Forelimb muscle (tissue), 1 donor: ENCODE data around the gene GNA12. TPM values are rescaled to one million over a fixed set of nuclear protein-coding genes. Genes with fewer than 3 reads are reported as not detected.

Experiments
- DNase-seq: peaks from one replicate; pipeline ENCODE4 v3.0.0-alpha.2; 2013; ENCODE audit warnings: low read depth
- polyA plus RNA-seq: library from polyadenylated mRNA; unstranded; fragments of 120-200 nt; gene quantifications from one replicate; pipeline ENCODE4 v1.2.1, GENCODE V29; 2013; ENCODE audit not compliant: insufficient read length

The GNA12 gene
- polyA plus RNA-seq, 1 donor = 26.5 TPM

- DNase-seq = no peak
These were observed 128.5 kb downstream of the GNA12 start for GRCh38 chr7:2715341-2716231.

- DNase-seq = no peak
These were observed 129.5 kb downstream of the GNA12 start for GRCh38 chr7:2714636-2715035.

GRCh38 chr7:2713978-2714377 is 130.1 kb downstream of the GNA12 start:
- no peak for DNase-seq

GRCh38 chr7:2713370-2713769 is 130.7 kb downstream of the GNA12 start:
- DNase-seq = no peak

GRCh38 chr7:2711895-2712675 is 132.0 kb downstream of the GNA12 start:
- no peak for DNase-seq

GRCh38 chr7:2710901-2711551 is 133.1 kb downstream of the GNA12 start:
- no peak for DNase-seq

- DNase-seq = no peak
These were observed 133.8 kb downstream of the GNA12 start for GRCh38 chr7:2710286-2710655.

- DNase-seq = no peak
These were observed 134.4 kb downstream of the GNA12 start for GRCh38 chr7:2709553-2710285.

GRCh38 chr7:2708547-2709310 is 135.4 kb downstream of the GNA12 start:
- DNase-seq = no peak

- DNase-seq = no peak
These were observed 136.1 kb downstream of the GNA12 start for GRCh38 chr7:2708041-2708440.

- DNase-seq = no peak
These were observed 136.6 kb downstream of the GNA12 start for GRCh38 chr7:2707481-2707880.

GRCh38 chr7:2706685-2707126 is 137.4 kb downstream of the GNA12 start:
- DNase-seq = no peak

- DNase-seq = no peak
These were observed 138.6 kb downstream of the GNA12 start for GRCh38 chr7:2705371-2706096.

GRCh38 chr7:2702594-2702957 is 141.5 kb downstream of the GNA12 start:
- DNase-seq = no peak

- no peak for DNase-seq
These were observed 142.1 kb downstream of the GNA12 start for GRCh38 chr7:2701832-2702593.

GRCh38 chr7:2701424-2701823 is 142.7 kb downstream of the GNA12 start:
- DNase-seq = no peak

GRCh38 chr7:2700141-2700850 is 143.8 kb downstream of the GNA12 start:
- DNase-seq = no peak

- no peak for DNase-seq
These were observed 144.9 kb downstream of the GNA12 start for GRCh38 chr7:2699289-2699620.
